Mesendoderm (in vitro differentiated cells): ENCODE data around the gene LMCD1.

Experiments used
- DNase-seq: peaks from one replicate; pipeline ENCODE4 v3.0.0; 2013
- H2AK5ac ChIP-seq: 2 replicates; pipeline ENCODE4 v1.6.1; 2013; ENCODE audit warnings: low read length, inconsistent platforms
- H2BK120ac ChIP-seq: 2 replicates; pipeline ENCODE4 v1.6.1; 2013; ENCODE audit warnings: low read depth, mild to moderate bottlenecking, low read length, moderate library complexity, mixed read lengths
- H2BK15ac ChIP-seq: replicated peaks from 2 replicates; pipeline ENCODE4 v1.6.1; 2013; ENCODE audit warnings: low read depth, mild to moderate bottlenecking, moderate library complexity
- H2BK5ac ChIP-seq: 2 replicates; pipeline ENCODE4 v1.6.1; 2013; ENCODE audit warnings: low read length, inconsistent platforms
- H3K18ac ChIP-seq: 2 replicates; pipeline ENCODE4 v1.6.1; 2013; ENCODE audit warnings: mild to moderate bottlenecking, low read length, mixed read lengths
- H3K23ac ChIP-seq: one replicate; pipeline ENCODE4 v1.6.1; 2013; ENCODE audit warnings: low read length
- H3K27ac ChIP-seq: 2 replicates; pipeline ENCODE4 v1.5.1; 2013; ENCODE audit warnings: low read depth, mild to moderate bottlenecking, inconsistent platforms, low read length, moderate library complexity
- H3K27me3 ChIP-seq: 2 replicates; pipeline ENCODE4 v1.6.1; 2013; ENCODE audit warnings: low read length, control low read depth, mild to moderate bottlenecking, inconsistent platforms; ENCODE audit not compliant: insufficient read depth, poor library complexity
- H3K36me3 ChIP-seq: 2 replicates; pipeline ENCODE4 v1.6.1; 2013; ENCODE audit warnings: low read length, inconsistent platforms; ENCODE audit not compliant: control insufficient read depth, insufficient read depth
- H3K4ac ChIP-seq: one replicate; pipeline ENCODE4 v1.6.1; 2013; ENCODE audit warnings: low read depth, mild to moderate bottlenecking, low read length, moderate library complexity
- H3K4me1 ChIP-seq: 2 replicates; pipeline ENCODE4 v1.6.1; 2013; ENCODE audit warnings: low read depth, low read length, inconsistent platforms; ENCODE audit not compliant: control insufficient read depth
- H3K4me2 ChIP-seq: 2 replicates; pipeline ENCODE4 v1.6.1; 2013; ENCODE audit warnings: low read length
- H3K4me3 ChIP-seq: 2 replicates; pipeline ENCODE4 v1.5.1; 2013; ENCODE audit warnings: mild to moderate bottlenecking, low read length
- H3K56ac ChIP-seq: one replicate; pipeline ENCODE4 v1.6.1; 2013; ENCODE audit warnings: low read length
- H3K79me1 ChIP-seq: 2 replicates; pipeline ENCODE4 v1.6.1; 2013; ENCODE audit warnings: low read length, inconsistent platforms
- H3K79me2 ChIP-seq: 2 replicates; pipeline ENCODE4 v1.6.1; 2013; ENCODE audit warnings: mild to moderate bottlenecking, low read length; ENCODE audit not compliant: control insufficient read depth, insufficient read depth
- H3K9ac ChIP-seq: 2 replicates; pipeline ENCODE4 v1.6.1; 2013; ENCODE audit warnings: low read length, inconsistent platforms
- H4K5ac ChIP-seq: one replicate; pipeline ENCODE4 v1.6.1; 2013; ENCODE audit warnings: low read length
- H4K8ac ChIP-seq: one replicate; pipeline ENCODE4 v1.6.1; 2013; ENCODE audit warnings: low read depth, mild to moderate bottlenecking, control low read depth, low read length, moderate library complexity
- WGBS: extraction: QIAGEN DNeasy Blood & Tissue Kit; methylation state at CpG from one replicate; pipeline ENCODE4 v1.1.7; 2013; ENCODE audit warnings: low lambda C conversion rate, missing lambda C conversion rate; ENCODE audit not compliant: insufficient coverage; ENCODE audit errors: extremely low coverage; 5-methylcytosine and 5-hydroxymethylcytosine counted together

LMCD1 gene

GRCh38 chr3:8457039-8457438 is 44.6 kb upstream of the LMCD1 start:
- no peak overlapping the region for H3K9ac ChIP-seq
- H3K79me2 ChIP-seq, result no peaks in the 10 kb centered on the region
- H3K4ac ChIP-seq, result no peak overlapping the region
- H2BK5ac ChIP-seq, result no peak overlapping the region
- no peaks in the 10 kb centered on the region for H3K36me3 ChIP-seq
- H4K5ac ChIP-seq, result no peak overlapping the region
- no peak overlapping the region for H2BK120ac ChIP-seq
- H4K8ac ChIP-seq, result no peak overlapping the region
- no peaks in the 10 kb centered on the region for H3K79me1 ChIP-seq
- H3K56ac ChIP-seq, result no peak overlapping the region
- no CpG with 5 or more reads among the region's 1 CpG for WGBS
- H3K4me3 ChIP-seq, result no peak overlapping the region
- no peak overlapping the region for H3K18ac ChIP-seq
- H3K4me2 ChIP-seq, result no peak overlapping the region
- H3K27ac ChIP-seq, result no peak overlapping the region
- H3K27me3 ChIP-seq, result no peaks in the 10 kb centered on the region
- no peaks in the 10 kb centered on the region for H3K4me1 ChIP-seq
- H2AK5ac ChIP-seq, result no peak overlapping the region
- H3K23ac ChIP-seq, result no peak overlapping the region
- H2BK15ac ChIP-seq, result no peak overlapping the region
- DNase-seq, result no peak

- H3K4me3 ChIP-seq, result no peak overlapping the region
- no peaks in the 10 kb centered on the region for H3K4me1 ChIP-seq
- no CpG with 5 or more reads among the region's 2 CpGs for WGBS
- H2BK120ac ChIP-seq, result no peak overlapping the region
- no peaks in the 10 kb centered on the region for H3K79me2 ChIP-seq
- H3K56ac ChIP-seq, result no peak overlapping the region
- no peak overlapping the region for H3K4ac ChIP-seq
- no peak overlapping the region for H2BK15ac ChIP-seq
- no peaks in the 10 kb centered on the region for H3K79me1 ChIP-seq
- H3K36me3 ChIP-seq, result no peaks in the 10 kb centered on the region
- no peak overlapping the region for H3K23ac ChIP-seq
- no peak overlapping the region for H3K9ac ChIP-seq
- no peak overlapping the region for H2AK5ac ChIP-seq
- H3K4me2 ChIP-seq, result no peak overlapping the region
- H4K5ac ChIP-seq, result no peak overlapping the region
- H4K8ac ChIP-seq, result no peak overlapping the region
- H3K27ac ChIP-seq, result no peak overlapping the region
- no peaks in the 10 kb centered on the region for H3K27me3 ChIP-seq
- no peak for DNase-seq
- H3K18ac ChIP-seq, result no peak overlapping the region
- H2BK5ac ChIP-seq, result no peak overlapping the region
These were observed 43.4 kb upstream of the LMCD1 start for GRCh38 chr3:8458238-8458661.

- Histone ChIP-seq H2BK120ac (no peak overlapping the region), H3K4me1 (no peaks in the 10 kb centered on the region), H3K4ac (no peak overlapping the region), H4K5ac (no peak overlapping the region), H4K8ac (no peak overlapping the region), H3K27ac (no peak overlapping the region), H3K9ac (no peak overlapping the region), H3K79me1 (no peaks in the 10 kb centered on the region), H3K56ac (no peak overlapping the region), H3K79me2 (no peaks in the 10 kb centered on the region), H2AK5ac (no peak overlapping the region), H2BK5ac (no peak overlapping the region), H3K4me3 (no peak overlapping the region), H3K23ac (no peak overlapping the region), H3K18ac (no peak overlapping the region), H3K4me2 (no peak overlapping the region), H3K27me3 (no peaks in the 10 kb centered on the region), H2BK15ac (no peak overlapping the region), H3K36me3 (no peaks in the 10 kb centered on the region)
- no peak for DNase-seq
- no CpG with 5 or more reads among the region's 6 CpGs for WGBS
These were observed 42.9 kb upstream of the LMCD1 start for GRCh38 chr3:8458711-8459110.

DNA sequence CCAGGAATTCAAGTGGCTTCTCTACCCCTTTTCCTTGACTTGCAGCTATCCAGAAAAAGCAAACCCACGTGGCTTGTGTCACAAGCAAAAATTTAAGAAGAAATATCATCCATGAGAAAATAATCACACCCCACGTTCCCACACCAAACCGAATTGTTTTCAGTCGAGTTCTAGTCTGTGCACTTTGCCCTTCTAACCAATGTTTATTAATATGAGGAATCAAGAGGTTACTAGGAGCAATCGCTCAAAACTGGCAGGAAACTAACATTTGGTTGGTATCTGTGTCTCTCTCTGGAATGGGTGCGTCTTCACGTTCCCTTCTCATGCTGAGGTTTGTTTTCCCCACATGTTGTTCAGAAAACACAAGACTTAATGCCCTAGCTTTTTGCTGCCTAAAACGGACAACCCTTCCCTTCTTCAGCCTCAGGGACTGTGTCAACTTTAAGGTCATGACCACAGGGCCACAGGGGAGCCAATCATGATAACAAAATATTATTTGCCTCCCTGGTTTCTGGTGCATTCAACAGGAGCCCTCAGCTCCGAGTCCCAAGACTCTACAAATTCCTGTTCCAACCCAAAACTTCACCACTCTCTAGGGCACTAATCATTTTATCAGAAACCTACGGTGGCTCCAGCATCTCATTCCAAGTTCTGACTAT is 41.4 kb upstream of the LMCD1 start:
- Histone ChIP-seq H2AK5ac (no peak overlapping the region), H3K79me2 (no peaks in the 10 kb centered on the region), H3K27ac (no peak overlapping the region), H2BK120ac (no peak overlapping the region), H3K56ac (no peak overlapping the region), H3K4ac (no peak overlapping the region), H4K5ac (no peak overlapping the region), H3K36me3 (no peaks in the 10 kb centered on the region), H4K8ac (no peak overlapping the region), H3K4me2 (no peak overlapping the region), H3K4me1 (no peaks in the 10 kb centered on the region), H3K9ac (no peak overlapping the region), H3K79me1 (no peaks in the 10 kb centered on the region), H3K18ac (no peak overlapping the region), H3K23ac (no peak overlapping the region), H3K27me3 (no peaks in the 10 kb centered on the region), H2BK5ac (no peak overlapping the region), H3K4me3 (no peak overlapping the region), H2BK15ac (no peak overlapping the region)
- WGBS, result no CpG with 5 or more reads among the region's 10 CpGs
- no peak for DNase-seq

DNA sequence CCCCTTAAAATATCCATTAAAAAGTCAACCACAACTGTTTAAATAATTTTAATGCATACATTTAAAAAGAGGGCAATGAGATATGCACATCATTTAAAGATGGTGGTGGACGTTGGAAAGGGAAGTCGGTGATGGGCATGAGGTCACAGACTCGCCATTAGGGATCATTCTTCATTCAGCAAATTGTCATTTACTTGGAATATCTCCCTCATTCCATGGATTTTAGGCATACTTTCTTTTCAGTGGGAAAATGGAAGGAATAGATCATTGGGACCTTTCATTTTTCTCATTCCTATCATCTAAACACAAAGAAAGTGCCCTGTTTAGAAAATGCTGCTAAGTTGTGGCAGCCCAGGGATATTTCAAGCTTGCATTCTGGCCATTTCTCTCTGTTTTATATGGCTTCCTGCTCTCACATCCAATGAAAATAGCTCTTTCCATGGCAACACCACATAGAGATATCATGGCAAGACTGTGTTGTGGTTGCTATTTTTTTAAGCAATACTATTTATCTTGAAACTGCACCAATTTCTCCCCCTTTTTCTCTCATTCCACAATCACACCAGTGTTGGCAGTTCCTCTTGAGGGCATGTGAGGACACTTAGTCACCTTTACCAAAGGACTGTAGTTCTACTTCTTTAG is 40.7 kb upstream of the LMCD1 start:
- H3K23ac ChIP-seq, result no peak overlapping the region
- no peak overlapping the region for H2BK15ac ChIP-seq
- H3K4ac ChIP-seq, result no peak overlapping the region
- H2AK5ac ChIP-seq, result no peak overlapping the region
- no peaks in the 10 kb centered on the region for H3K4me1 ChIP-seq
- H3K9ac ChIP-seq, result no peak overlapping the region
- H3K56ac ChIP-seq, result no peak overlapping the region
- no CpG with 5 or more reads among the region's 3 CpGs for WGBS
- H3K4me3 ChIP-seq, result no peak overlapping the region
- no peak overlapping the region for H3K27ac ChIP-seq
- H2BK120ac ChIP-seq, result no peak overlapping the region
- no peak overlapping the region for H2BK5ac ChIP-seq
- no peak for DNase-seq
- no peaks in the 10 kb centered on the region for H3K79me1 ChIP-seq
- no peak overlapping the region for H3K18ac ChIP-seq
- no peaks in the 10 kb centered on the region for H3K27me3 ChIP-seq
- H3K79me2 ChIP-seq, result no peaks in the 10 kb centered on the region
- no peak overlapping the region for H3K4me2 ChIP-seq
- H4K5ac ChIP-seq, result no peak overlapping the region
- no peaks in the 10 kb centered on the region for H3K36me3 ChIP-seq
- no peak overlapping the region for H4K8ac ChIP-seq

- WGBS, result no CpG with 5 or more reads among the region's 1 CpG
- H4K5ac ChIP-seq, result no peak overlapping the region
These were observed 37.0 kb upstream of the LMCD1 start for GRCh38 chr3:8464668-8465067.

More at GRCh38 chr3:8464668-8465067, 37.0 kb upstream of the LMCD1 start:
- Histone ChIP-seq H3K36me3 (no peaks in the 10 kb centered on the region), H3K9ac (no peak overlapping the region), H2AK5ac (no peak overlapping the region), H3K23ac (no peak overlapping the region), H4K8ac (no peak overlapping the region), H3K79me1 (no peaks in the 10 kb centered on the region), H2BK15ac (no peak overlapping the region), H3K79me2 (no peaks in the 10 kb centered on the region), H3K4me1 (no peaks in the 10 kb centered on the region), H3K4me3 (no peak overlapping the region), H3K27me3 (no peaks in the 10 kb centered on the region), H3K27ac (no peak overlapping the region), H2BK120ac (no peak overlapping the region), H3K56ac (no peak overlapping the region), H3K4me2 (no peak overlapping the region), H2BK5ac (no peak overlapping the region), H3K4ac (no peak overlapping the region), H3K18ac (no peak overlapping the region)
- no peak for DNase-seq
